Astrocyte of the spinal cord (primary cell): ENCODE results near the gene SLC22A12.

Source experiments
- DNase-seq: peaks from one replicate; pipeline ENCODE4 v3.0.0; 2011; ENCODE audit warnings: low read depth, low spot score
- H3K4me3 ChIP-seq: 2 replicates; pipeline ENCODE4 v1.5.1; 2011; ENCODE audit warnings: low read depth, mild to moderate bottlenecking, low read length, moderate library complexity
- in situ Hi-C: cut with HindIII; loops from 2 replicates; pipeline ENCODE4 v1.10.0; 2017; ENCODE audit warnings: low sequenced_read_pairs
- TF ChIP-seq, protein P1 (sequence below): IDR thresholded peaks from 2 replicates; pipeline ENCODE4 v1.5.1; 2012; ENCODE audit warnings: low read depth, mild to moderate bottlenecking, low read length, inconsistent platforms

Gene SLC22A12

DNA sequence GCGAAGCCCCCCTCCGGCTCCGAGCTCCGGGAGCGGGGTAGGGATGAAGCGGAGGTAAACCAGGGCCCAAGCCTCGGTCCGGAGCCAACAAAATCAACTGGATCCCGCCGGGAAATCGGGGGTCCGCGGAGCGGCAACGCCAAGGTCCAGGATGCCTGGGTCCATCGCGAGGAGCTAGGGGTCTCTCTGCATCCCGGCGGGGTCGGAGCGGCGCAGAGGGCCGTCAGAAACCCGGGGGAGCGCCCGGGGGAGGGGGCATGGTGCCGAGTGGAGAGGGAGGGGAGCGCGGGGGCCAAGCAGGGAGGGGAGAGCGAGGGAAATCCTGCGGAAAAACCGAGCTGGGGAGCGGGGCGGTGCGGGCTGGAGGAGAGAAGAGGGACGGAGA is 51.8 kb downstream of the SLC22A12 start:
- H3K4me3 ChIP-seq: no peak overlapping the region
- in situ Hi-C loops: no loop called here
- no peak for DNase-seq
- TF ChIP-seq, protein P1, sequence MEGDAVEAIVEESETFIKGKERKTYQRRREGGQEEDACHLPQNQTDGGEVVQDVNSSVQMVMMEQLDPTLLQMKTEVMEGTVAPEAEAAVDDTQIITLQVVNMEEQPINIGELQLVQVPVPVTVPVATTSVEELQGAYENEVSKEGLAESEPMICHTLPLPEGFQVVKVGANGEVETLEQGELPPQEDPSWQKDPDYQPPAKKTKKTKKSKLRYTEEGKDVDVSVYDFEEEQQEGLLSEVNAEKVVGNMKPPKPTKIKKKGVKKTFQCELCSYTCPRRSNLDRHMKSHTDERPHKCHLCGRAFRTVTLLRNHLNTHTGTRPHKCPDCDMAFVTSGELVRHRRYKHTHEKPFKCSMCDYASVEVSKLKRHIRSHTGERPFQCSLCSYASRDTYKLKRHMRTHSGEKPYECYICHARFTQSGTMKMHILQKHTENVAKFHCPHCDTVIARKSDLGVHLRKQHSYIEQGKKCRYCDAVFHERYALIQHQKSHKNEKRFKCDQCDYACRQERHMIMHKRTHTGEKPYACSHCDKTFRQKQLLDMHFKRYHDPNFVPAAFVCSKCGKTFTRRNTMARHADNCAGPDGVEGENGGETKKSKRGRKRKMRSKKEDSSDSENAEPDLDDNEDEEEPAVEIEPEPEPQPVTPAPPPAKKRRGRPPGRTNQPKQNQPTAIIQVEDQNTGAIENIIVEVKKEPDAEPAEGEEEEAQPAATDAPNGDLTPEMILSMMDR: no peak

GRCh38 chr11:64643256-64643881 is 52.3 kb downstream of the SLC22A12 start:
- no peak for DNase-seq
- no peak overlapping the region for H3K4me3 ChIP-seq

DNA sequence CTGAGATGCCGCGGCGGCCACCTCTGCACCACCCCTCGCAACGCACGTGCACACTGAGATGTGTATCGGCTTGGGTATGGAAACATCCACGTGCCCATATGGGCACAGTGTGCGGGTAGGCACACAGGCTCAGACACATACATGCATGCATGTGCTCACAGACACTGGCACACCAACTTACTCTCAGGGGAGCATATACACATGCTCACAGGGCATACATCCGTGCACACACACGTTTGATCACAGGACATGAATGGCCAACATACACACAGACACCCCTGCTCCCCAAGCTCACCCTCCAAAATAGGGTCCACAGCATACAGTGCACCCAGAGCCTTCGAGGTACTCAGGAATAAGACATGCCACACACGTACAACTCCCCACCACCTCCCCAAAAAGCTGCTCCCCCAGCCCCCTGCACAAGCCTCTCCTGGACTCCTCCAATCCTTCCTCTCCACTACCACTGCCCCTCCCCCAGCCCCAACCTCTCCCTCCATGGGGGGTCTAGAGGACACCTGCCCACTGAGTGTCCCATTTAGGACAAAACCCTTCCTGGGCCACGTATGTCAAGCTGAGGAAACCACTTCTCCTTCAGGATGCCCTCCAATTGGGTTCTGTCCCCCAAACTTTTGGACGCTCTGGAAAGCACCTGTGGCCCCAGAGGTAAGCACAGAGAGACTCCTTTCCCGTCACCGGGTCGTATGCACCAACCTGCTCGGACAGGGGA is 53.1 kb downstream of the SLC22A12 start:
- DNase-seq: no peak
- in situ Hi-C loops: no loop called here
- no peak overlapping the region for H3K4me3 ChIP-seq
- TF ChIP-seq, protein P1: no peak

More at GRCh38 chr11:64643256-64643881, 52.3 kb downstream of the SLC22A12 start:
- TF ChIP-seq, protein P1: no peak
- in situ Hi-C loops: no loop called here

DNA sequence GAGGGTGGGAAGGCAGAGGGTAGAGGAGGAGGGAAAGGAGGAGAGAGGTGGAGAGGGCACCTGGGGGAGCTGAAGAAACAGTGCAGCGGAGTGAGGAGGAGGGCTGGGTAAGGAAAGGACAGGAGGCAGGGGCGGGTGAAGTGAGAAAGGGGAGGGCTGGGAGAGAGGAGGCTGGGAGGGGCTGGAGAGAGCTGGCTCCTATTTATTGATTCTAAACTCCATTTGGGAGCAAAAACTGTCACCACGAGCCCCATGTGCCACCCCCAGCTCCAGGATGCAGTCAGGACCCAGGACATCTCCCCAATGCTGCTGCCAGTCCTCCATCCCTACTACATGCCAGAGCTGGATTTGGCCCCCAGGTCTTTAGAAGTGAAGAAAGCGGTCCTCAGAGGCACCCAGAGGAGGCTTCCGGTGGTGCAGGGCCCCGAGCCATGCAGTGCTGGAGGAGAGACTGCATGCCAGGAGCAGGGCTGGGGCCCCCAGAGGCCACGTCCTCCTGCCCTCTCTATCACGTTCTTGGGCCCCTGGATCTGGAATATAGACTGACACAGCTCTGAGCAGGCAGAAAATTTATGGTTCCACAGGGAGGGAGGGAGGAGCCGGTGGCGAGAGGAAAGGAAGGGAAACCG is 53.7 kb downstream of the SLC22A12 start:
- H3K4me3 ChIP-seq: no peak overlapping the region
- TF ChIP-seq, protein P1: no peak
- DNase-seq: no peak
- in situ Hi-C loops: no loop called here

DNA sequence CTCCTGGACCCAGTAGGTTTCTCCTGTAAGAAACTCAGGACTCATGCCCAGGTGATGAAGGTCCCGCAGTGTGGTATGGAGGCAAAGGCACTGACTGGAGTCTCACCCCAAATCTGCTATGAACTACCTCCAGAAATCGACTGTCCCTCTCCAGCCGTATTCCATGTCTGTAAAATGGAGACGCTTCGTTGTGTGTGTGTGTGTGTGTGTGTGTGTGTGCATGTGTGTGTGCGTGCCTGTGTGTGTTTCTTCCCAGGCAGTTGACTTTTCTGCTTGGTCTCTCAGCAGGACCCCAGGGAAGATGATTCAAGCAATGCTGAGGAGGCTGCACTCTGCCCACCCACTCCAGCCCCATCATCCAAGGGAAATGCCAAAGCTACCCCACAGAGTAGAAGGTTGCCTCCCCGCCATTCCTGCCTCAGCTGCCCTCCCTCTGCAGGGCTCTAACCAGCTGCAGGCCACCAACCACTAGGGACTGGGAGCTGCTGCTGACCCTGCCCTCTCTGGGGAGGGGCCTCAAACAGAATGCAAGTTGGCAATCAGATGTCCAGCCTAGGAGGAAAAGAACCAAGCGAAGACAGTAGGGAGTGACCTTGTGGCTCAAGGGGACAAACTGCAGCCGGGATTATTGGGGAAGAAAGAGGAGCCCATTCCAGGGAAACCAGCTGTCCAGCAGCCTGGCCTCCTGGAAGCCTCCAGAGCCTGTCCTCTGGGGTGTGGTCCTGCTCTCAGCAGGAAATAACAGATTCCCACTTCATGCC is 56.2 kb downstream of the SLC22A12 start:
- TF ChIP-seq, protein P1: no peak
- H3K4me3 ChIP-seq: no peak overlapping the region
- DNase-seq: no peak
- in situ Hi-C loops: no loop called here

DNA sequence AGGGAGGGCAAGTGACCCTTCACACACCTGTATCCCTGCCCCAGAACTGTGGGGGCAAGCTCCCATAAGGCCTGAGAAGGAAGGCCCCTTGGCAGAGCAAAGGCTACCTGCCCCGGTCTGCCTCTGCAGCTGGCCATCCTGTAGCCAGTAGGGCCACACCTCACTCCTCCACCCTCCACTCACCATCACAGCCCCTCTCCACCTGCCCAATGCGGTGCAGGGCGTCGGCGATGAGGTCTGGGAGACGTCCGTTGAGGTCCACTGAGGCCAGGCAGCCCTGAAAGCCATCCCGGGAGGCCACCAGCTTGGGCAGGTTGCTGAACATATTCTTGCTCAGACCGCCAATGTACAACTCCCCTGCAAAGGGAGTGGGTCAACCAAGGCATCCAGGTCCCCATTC is 57.5 kb downstream of the SLC22A12 start:
- in situ Hi-C loops: no loop called here
- TF ChIP-seq, protein P1: no peak
- H3K4me3 ChIP-seq: no peak overlapping the region
- DNase-seq: no peak
